Measurements from ENCODE around the gene FTO. TPM values are rescaled to one million over a fixed set of nuclear protein-coding genes. Genes with fewer than 3 reads are reported as not detected.
A peak's percentile ranks its signal among the peaks of the same experiment; 100 is the strongest.

FTO gene
- polyA plus RNA-seq, 1 donor from 2014 or later: 80.1 TPM

DNA sequence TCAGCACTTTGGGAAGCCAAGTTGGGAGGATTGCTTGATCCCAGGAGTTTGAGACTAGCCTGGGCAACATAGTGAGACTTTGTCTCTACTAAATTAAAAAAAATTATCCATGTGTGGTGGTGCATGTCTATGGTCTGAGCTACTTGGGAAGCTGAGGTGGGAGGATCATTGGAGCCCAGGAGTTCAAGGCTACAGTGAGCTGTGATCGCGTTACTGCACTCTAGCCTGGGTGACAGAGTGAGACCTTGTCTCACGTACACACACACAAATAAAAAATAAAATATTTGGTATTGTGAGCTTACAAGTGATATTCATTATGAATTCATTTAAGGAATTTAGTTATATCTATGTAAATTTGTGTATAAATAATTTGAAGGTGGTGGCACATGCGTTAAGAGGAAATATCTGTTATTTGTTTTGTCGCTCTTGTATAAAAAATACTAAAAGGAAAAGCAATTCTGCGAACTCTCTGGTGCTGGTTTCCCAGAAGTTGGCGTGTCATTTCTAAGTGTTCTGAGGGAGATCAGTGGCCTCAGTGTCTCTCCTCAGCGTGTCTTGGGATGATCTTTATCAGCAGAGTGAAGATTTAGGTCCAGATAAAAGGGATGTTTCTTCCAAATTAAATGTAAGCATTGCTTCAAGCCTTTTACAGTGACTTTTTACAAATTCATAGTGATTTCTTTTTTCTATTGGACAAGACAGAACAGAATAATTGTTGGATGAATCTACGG, 187.6 kb downstream of the FTO start:
- Histone ChIP-seq H3K9me2 (ENCODE audit: insufficient read depth, low read length) (no peaks in the 10 kb centered on the region), H3K9me3 (ENCODE audit: low read length) (no peaks in the 10 kb centered on the region), H3K27ac (ENCODE audit: low read length) (no peak overlapping the region), H4K20me1 (ENCODE audit: insufficient read depth) (no peaks in the 10 kb centered on the region), H3K79me2 (replicated peaks; ENCODE audit: insufficient read depth, low read length) (no peaks in the 10 kb centered on the region), H3K4me2 (ENCODE audit: low read length) (no peak overlapping the region), H3K36me3 (ENCODE audit: insufficient read depth, low read length) (no peaks in the 10 kb centered on the region), H3K27me3 (ENCODE audit: insufficient read depth, low read depth, low read length) (no peaks in the 10 kb centered on the region), H3K4me3 (ENCODE audit: low read length) (no peak overlapping the region), H3K9ac (ENCODE audit: low read length) (no peak overlapping the region), H2AFZ (ENCODE audit: low read depth, low read length) (no peak overlapping the region), H3F3A (ENCODE audit: insufficient read depth, low read length, poor library complexity, severe bottlenecking) (no peaks in the 10 kb centered on the region)
- TF ChIP-seq TAF1 (IDR thresholded peaks at IDR 0.05; ENCODE audit: low read depth) (no peak), SMC3 (conservative IDR thresholded peaks at IDR 0.05; ENCODE audit: poor library complexity) (no peak), MXI1 (conservative IDR thresholded peaks at IDR 0.05; ENCODE audit: poor library complexity, severe bottlenecking) (no peak), EZH2 (IDR thresholded peaks at IDR 0.05; ENCODE audit: borderline replicate concordance, insufficient read depth, low read length, poor library complexity, severe bottlenecking) (no peak), POLR2AphosphoS5 (IDR thresholded peaks at IDR 0.05) (no peak), EP300 (conservative IDR thresholded peaks at IDR 0.05; ENCODE audit: poor library complexity, severe bottlenecking) (no peak), RAD21 (conservative IDR thresholded peaks at IDR 0.05) (no peak)
- TF ChIP-seq, protein P1, sequence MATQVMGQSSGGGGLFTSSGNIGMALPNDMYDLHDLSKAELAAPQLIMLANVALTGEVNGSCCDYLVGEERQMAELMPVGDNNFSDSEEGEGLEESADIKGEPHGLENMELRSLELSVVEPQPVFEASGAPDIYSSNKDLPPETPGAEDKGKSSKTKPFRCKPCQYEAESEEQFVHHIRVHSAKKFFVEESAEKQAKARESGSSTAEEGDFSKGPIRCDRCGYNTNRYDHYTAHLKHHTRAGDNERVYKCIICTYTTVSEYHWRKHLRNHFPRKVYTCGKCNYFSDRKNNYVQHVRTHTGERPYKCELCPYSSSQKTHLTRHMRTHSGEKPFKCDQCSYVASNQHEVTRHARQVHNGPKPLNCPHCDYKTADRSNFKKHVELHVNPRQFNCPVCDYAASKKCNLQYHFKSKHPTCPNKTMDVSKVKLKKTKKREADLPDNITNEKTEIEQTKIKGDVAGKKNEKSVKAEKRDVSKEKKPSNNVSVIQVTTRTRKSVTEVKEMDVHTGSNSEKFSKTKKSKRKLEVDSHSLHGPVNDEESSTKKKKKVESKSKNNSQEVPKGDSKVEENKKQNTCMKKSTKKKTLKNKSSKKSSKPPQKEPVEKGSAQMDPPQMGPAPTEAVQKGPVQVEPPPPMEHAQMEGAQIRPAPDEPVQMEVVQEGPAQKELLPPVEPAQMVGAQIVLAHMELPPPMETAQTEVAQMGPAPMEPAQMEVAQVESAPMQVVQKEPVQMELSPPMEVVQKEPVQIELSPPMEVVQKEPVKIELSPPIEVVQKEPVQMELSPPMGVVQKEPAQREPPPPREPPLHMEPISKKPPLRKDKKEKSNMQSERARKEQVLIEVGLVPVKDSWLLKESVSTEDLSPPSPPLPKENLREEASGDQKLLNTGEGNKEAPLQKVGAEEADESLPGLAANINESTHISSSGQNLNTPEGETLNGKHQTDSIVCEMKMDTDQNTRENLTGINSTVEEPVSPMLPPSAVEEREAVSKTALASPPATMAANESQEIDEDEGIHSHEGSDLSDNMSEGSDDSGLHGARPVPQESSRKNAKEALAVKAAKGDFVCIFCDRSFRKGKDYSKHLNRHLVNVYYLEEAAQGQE (IDR thresholded peaks at IDR 0.05; ENCODE audit: borderline replicate concordance): no peak
- TF ChIP-seq, protein P2, sequence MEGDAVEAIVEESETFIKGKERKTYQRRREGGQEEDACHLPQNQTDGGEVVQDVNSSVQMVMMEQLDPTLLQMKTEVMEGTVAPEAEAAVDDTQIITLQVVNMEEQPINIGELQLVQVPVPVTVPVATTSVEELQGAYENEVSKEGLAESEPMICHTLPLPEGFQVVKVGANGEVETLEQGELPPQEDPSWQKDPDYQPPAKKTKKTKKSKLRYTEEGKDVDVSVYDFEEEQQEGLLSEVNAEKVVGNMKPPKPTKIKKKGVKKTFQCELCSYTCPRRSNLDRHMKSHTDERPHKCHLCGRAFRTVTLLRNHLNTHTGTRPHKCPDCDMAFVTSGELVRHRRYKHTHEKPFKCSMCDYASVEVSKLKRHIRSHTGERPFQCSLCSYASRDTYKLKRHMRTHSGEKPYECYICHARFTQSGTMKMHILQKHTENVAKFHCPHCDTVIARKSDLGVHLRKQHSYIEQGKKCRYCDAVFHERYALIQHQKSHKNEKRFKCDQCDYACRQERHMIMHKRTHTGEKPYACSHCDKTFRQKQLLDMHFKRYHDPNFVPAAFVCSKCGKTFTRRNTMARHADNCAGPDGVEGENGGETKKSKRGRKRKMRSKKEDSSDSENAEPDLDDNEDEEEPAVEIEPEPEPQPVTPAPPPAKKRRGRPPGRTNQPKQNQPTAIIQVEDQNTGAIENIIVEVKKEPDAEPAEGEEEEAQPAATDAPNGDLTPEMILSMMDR (IDR thresholded peaks at IDR 0.05; ENCODE audit: poor library complexity, severe bottlenecking): no peak

DNA sequence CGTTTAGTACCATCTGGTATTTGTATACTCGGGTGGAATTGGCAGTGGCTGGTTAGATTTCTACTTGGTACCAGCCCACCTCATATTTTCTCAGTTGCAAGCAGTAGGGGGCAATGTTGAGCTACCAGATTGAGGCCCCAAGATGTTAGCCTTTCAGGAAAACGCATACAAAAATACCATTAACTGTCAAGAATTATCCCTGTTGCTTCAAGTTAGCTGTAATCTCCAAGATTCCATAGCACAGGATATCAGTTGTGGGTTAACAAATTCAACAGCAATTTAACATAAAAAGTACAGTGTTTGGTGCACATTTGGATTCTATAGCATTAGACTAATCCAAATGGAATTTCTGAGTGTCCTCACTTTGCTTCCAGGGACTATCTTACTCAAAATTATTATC, 188.2 kb downstream of the FTO start:
- H4K20me1 ChIP-seq (ENCODE audit: insufficient read depth): no peaks in the 10 kb centered on the region
- H3K79me2 ChIP-seq (replicated peaks; ENCODE audit: insufficient read depth, low read length): no peaks in the 10 kb centered on the region
- no peak overlapping the region for H3K9ac ChIP-seq (ENCODE audit: low read length)
- TF ChIP-seq MXI1 (conservative IDR thresholded peaks at IDR 0.05; ENCODE audit: poor library complexity, severe bottlenecking) (no peak), POLR2AphosphoS5 (IDR thresholded peaks at IDR 0.05) (no peak), SMC3 (conservative IDR thresholded peaks at IDR 0.05; ENCODE audit: poor library complexity) (peak; percentile 85), RAD21 (conservative IDR thresholded peaks at IDR 0.05) (peak; percentile 92), TAF1 (IDR thresholded peaks at IDR 0.05; ENCODE audit: low read depth) (no peak), EP300 (conservative IDR thresholded peaks at IDR 0.05; ENCODE audit: poor library complexity, severe bottlenecking) (no peak), EZH2 (IDR thresholded peaks at IDR 0.05; ENCODE audit: borderline replicate concordance, insufficient read depth, low read length, poor library complexity, severe bottlenecking) (no peak)
- TF ChIP-seq, protein P2 (IDR thresholded peaks at IDR 0.05; ENCODE audit: poor library complexity, severe bottlenecking): peak; percentile 89
- TF ChIP-seq, protein P1 (IDR thresholded peaks at IDR 0.05; ENCODE audit: borderline replicate concordance): peak; percentile 22
- H2AFZ ChIP-seq (ENCODE audit: low read depth, low read length): no peak overlapping the region
- no peaks in the 10 kb centered on the region for H3K9me3 ChIP-seq (ENCODE audit: low read length)
- no peak overlapping the region for H3K27ac ChIP-seq (ENCODE audit: low read length)
- H3F3A ChIP-seq (ENCODE audit: insufficient read depth, low read length, poor library complexity, severe bottlenecking): no peaks in the 10 kb centered on the region
- H3K9me2 ChIP-seq (ENCODE audit: insufficient read depth, low read length): no peaks in the 10 kb centered on the region
- H3K36me3 ChIP-seq (ENCODE audit: insufficient read depth, low read length): no peaks in the 10 kb centered on the region
- H3K27me3 ChIP-seq (ENCODE audit: insufficient read depth, low read depth, low read length): no peaks in the 10 kb centered on the region
- no peak overlapping the region for H3K4me3 ChIP-seq (ENCODE audit: low read length)
- no peak overlapping the region for H3K4me2 ChIP-seq (ENCODE audit: low read length)

All from neural cell (in vitro differentiated cells).